Measurements from ENCODE around the gene IGDCC3. TPM values are rescaled to one million over a fixed set of nuclear protein-coding genes. Genes with fewer than 3 reads are reported as not detected.

IGDCC3 gene
- total RNA-seq, 1 experiment from 2014 or later: 53.5 TPM

DNA sequence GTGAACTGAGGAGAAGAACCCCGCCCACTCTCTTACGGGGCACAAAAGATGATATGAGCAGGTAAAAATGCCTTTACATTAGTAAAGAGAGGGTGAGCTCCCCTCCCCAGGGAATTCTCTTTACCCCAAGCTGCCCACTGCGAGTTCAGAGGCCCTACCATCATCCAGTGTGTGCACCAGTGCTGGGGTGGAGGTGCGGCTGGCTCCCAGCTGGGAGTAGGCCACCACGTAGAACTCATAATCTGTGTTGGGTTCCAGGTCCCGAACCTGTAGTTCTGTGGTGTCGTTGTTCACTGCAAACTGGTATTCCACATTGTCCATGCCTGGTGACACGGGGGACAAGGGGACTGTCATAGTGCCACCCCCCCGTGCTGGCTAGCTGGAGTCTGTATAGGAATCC, 17.1 kb upstream of the IGDCC3 start:
- no peaks in the 10 kb centered on the region for H3K9me3 Mint-ChIP-seq
- TF ChIP-seq JAZF1 (CRISPR knock-in tag; IDR thresholded peaks at IDR 0.05) (no peak), ZNF121 (CRISPR knock-in tag; IDR thresholded peaks at IDR 0.05) (no peak), MAX (CRISPR knock-in tag; IDR thresholded peaks at IDR 0.05) (no peak)
- peaks cover 43% of the 10 kb centered on the region for H3K27me3 Mint-ChIP-seq (ENCODE audit: low read depth)
- DNase-seq (ENCODE audit: low spot score): no peak
- ATAC-seq: no peak
- peaks cover 15% of the 10 kb centered on the region for H3K4me1 Mint-ChIP-seq
- POLR2A ChIA-PET: no interaction called here
- H3K27ac Mint-ChIP-seq: no peak overlapping the region
- peaks cover 6% of the 10 kb centered on the region for H3K36me3 Mint-ChIP-seq
- CTCF ChIA-PET: interaction anchor here (1.0 to 1.9 kb wide), 3 partner anchors 10 to 57 kb away, joined by 3 to 10 read pairs (median 3); no protein-coding TSS in a partner anchor
- no peak overlapping the region for H3K4me3 Mint-ChIP-seq

GRCh38 chr15:65394280-65394789, 16.5 kb upstream of the IGDCC3 start:
- POLR2A ChIA-PET: no interaction called here
- peaks cover 15% of the 10 kb centered on the region for H3K4me1 Mint-ChIP-seq
- TF ChIP-seq FOXP1 (CRISPR knock-in tag; IDR thresholded peaks at IDR 0.05; ENCODE audit: borderline replicate concordance) (no peak), GTF2I (CRISPR knock-in tag; conservative IDR thresholded peaks at IDR 0.05) (no peak), ZBTB21 (CRISPR knock-in tag; IDR thresholded peaks at IDR 0.05; ENCODE audit: borderline replicate concordance) (no peak), CTCF (IDR thresholded peaks at IDR 0.05) (no peak), OVOL2 (CRISPR knock-in tag; IDR thresholded peaks at IDR 0.05; ENCODE audit: borderline replicate concordance) (no peak), NR3C1 (CRISPR knock-in tag; conservative IDR thresholded peaks at IDR 0.05; ENCODE audit: low read depth) (no peak), CDX4 (CRISPR knock-in tag; IDR thresholded peaks at IDR 0.05; ENCODE audit: borderline replicate concordance) (no peak), IRF2 (CRISPR knock-in tag; IDR thresholded peaks at IDR 0.05; ENCODE audit: borderline replicate concordance, low read depth) (no peak), PREB (CRISPR knock-in tag; IDR thresholded peaks at IDR 0.05; ENCODE audit: borderline replicate concordance) (no peak), NFATC4 (CRISPR knock-in tag; IDR thresholded peaks at IDR 0.05) (no peak), NR2C2 (CRISPR knock-in tag; IDR thresholded peaks at IDR 0.05) (no peak), USF1 (CRISPR knock-in tag; IDR thresholded peaks at IDR 0.05) (no peak)
- no peak overlapping the region for H3K4me3 Mint-ChIP-seq
- peaks cover 43% of the 10 kb centered on the region for H3K27me3 Mint-ChIP-seq (ENCODE audit: low read depth)
- peaks cover 7% of the 10 kb centered on the region for H3K36me3 Mint-ChIP-seq
- no peak for ATAC-seq
- DNase-seq (ENCODE audit: low spot score): no peak
- H3K9me3 Mint-ChIP-seq: no peaks in the 10 kb centered on the region
- CTCF ChIA-PET: interaction anchor here (1.0 to 1.9 kb wide), 4 partner anchors 10 to 76 kb away, joined by 3 to 10 read pairs (median 3); no protein-coding TSS in a partner anchor
- no peak overlapping the region for H3K27ac Mint-ChIP-seq

DNA sequence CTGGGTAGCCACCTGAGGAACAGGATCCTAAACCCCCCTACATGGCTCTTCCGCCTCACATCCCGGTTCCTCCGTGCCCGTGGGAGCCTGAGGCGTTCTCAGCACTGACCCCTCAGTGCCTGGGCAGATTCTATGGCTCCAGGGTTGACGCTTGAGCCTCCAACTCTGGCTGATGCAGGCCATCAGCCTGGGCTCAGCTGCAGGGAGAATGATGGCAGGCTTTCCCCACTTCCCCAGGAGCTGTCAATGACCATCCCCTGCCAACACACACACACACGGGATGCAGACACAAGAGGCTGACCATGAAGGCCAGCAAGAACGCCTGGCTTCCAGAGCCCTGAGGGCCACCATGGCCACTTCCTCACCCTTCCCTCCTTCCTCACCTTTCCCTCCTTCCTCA, 15.8 kb upstream of the IGDCC3 start:
- Mint-ChIP-seq H3K27me3 (ENCODE audit: low read depth) (peaks cover 43% of the 10 kb centered on the region), H3K9me3 (no peaks in the 10 kb centered on the region), H3K36me3 (peaks cover 8% of the 10 kb centered on the region), H3K4me3 (no peak overlapping the region), H3K4me1 (peaks cover 15% of the 10 kb centered on the region), H3K27ac (no peak overlapping the region)
- DNase-seq (ENCODE audit: low spot score): no peak
- ATAC-seq: no peak
- CTCF ChIA-PET: interaction anchor here (1.3 kb wide), 1 partner anchor 75 kb away, joined by 3 read pairs; no protein-coding TSS in a partner anchor
- POLR2A ChIA-PET: no interaction called here
- TF ChIP-seq ZNF532 (CRISPR knock-in tag; IDR thresholded peaks at IDR 0.05; ENCODE audit: borderline replicate concordance): no peak
- TF ChIP-seq ZBTB43 (CRISPR knock-in tag; IDR thresholded peaks at IDR 0.05): no peak
- TF ChIP-seq IRF2 (CRISPR knock-in tag; IDR thresholded peaks at IDR 0.05; ENCODE audit: borderline replicate concordance, low read depth): no peak
- no peak for TF ChIP-seq NFYB (CRISPR knock-in tag; conservative IDR thresholded peaks at IDR 0.05; ENCODE audit: low read depth)
- no peak for TF ChIP-seq ZNF317 (CRISPR knock-in tag; IDR thresholded peaks at IDR 0.05; ENCODE audit: borderline replicate concordance, low read depth)
- TF ChIP-seq NFATC4 (CRISPR knock-in tag; IDR thresholded peaks at IDR 0.05): no peak
